ENCODE data around the gene CRK.

GRCh38 chr17:1492249-1493206 is 36.5 kb upstream of the CRK start, which contains the start of gene MYO1C:
- no peak for TF ChIP-seq SMC3 (IDR thresholded peaks at IDR 0.05; ENCODE audit: low read depth, low read length)
- no peak for TF ChIP-seq CTCF (conservative IDR thresholded peaks at IDR 0.05; ENCODE audit: low read depth, low read length)
- TF ChIP-seq POLR2A (IDR thresholded peaks at IDR 0.05; ENCODE audit: low read depth, low read length), result no peak
- TF ChIP-seq MAZ (IDR thresholded peaks at IDR 0.05; ENCODE audit: borderline replicate concordance, low read depth, low read length), result no peak
- TF ChIP-seq RFX5 (IDR thresholded peaks at IDR 0.05; ENCODE audit: low read depth, low read length), result no peak
- no peak for TF ChIP-seq RAD21 (IDR thresholded peaks at IDR 0.05; ENCODE audit: low read length)
